ENCODE results near the gene CDC34.

Gene CDC34

GRCh38 chr19:538641-539428, 7.3 kb downstream of the CDC34 start:
- H4K20me1 ChIP-seq (ENCODE audit: low read depth, low read length), result no peaks in the 10 kb centered on the region
- no peak overlapping the region for H2AFZ ChIP-seq (ENCODE audit: low read depth, low read length, severe bottlenecking)
- no peak overlapping the region for H3K9ac ChIP-seq (ENCODE audit: low read length)
- H3F3A ChIP-seq (ENCODE audit: insufficient read depth), result no peaks in the 10 kb centered on the region
- no peaks in the 10 kb centered on the region for H3K9me3 ChIP-seq (ENCODE audit: insufficient read depth, low read length)
- no peak overlapping the region for H3K27ac ChIP-seq (ENCODE audit: low read depth, low read length)
- no peaks in the 10 kb centered on the region for H3K36me3 ChIP-seq (ENCODE audit: low read length)
- H3K4me2 ChIP-seq (ENCODE audit: low read depth, low read length, poor library complexity, severe bottlenecking), result no peak overlapping the region
- no peaks in the 10 kb centered on the region for H3K9me2 ChIP-seq (replicated peaks; ENCODE audit: insufficient read depth, low read length)
- TF ChIP-seq EZH2phosphoT487 (conservative IDR thresholded peaks at IDR 0.05; ENCODE audit: low read length), result no peak
- TF ChIP-seq, protein P1, sequence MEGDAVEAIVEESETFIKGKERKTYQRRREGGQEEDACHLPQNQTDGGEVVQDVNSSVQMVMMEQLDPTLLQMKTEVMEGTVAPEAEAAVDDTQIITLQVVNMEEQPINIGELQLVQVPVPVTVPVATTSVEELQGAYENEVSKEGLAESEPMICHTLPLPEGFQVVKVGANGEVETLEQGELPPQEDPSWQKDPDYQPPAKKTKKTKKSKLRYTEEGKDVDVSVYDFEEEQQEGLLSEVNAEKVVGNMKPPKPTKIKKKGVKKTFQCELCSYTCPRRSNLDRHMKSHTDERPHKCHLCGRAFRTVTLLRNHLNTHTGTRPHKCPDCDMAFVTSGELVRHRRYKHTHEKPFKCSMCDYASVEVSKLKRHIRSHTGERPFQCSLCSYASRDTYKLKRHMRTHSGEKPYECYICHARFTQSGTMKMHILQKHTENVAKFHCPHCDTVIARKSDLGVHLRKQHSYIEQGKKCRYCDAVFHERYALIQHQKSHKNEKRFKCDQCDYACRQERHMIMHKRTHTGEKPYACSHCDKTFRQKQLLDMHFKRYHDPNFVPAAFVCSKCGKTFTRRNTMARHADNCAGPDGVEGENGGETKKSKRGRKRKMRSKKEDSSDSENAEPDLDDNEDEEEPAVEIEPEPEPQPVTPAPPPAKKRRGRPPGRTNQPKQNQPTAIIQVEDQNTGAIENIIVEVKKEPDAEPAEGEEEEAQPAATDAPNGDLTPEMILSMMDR (IDR thresholded peaks at IDR 0.05; ENCODE audit: insufficient read depth, low read length, poor library complexity, severe bottlenecking), result no peak
- peaks cover 4% of the 10 kb centered on the region; the same call in 1 of the 2 replicates for H3K79me2 ChIP-seq (ENCODE audit: insufficient read depth, low read length)
- H3K27me3 ChIP-seq (ENCODE audit: low read length), result no peaks in the 10 kb centered on the region
- H3K4me3 ChIP-seq (ENCODE audit: insufficient read depth, low read length, poor library complexity, severe bottlenecking), result no peak overlapping the region

DNA sequence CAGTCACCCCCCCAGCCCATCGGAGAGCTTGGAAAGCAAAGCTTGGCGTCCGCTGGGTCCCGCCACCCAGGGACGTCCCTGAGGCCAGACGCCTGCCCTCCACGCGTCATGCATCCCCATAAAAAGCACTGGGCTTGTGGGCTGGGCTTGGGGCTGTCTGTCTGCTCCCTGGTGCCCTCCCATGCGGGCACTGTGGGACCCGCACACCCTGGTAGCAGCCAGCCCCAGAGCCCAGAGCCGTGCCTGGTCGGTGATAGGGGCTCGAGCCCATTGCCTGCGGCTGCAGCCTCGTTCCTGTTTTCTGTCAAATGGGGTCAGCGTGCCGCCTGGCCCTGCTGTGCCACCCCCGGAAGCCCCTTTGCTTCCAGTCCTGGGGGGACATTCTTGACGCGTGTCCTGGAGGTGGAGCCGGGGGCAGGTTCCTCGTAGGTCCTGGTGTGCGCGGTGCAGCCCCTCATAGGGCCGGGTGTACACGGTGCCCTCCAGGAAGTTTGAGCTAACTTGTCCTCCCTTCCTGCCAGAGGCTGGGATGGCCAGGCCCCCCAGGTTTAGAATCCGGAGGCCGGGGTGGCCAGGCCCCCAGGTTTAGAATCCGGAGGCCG, 8.0 kb downstream of the CDC34 start:
- Histone ChIP-seq H3K27me3 (ENCODE audit: low read length) (no peaks in the 10 kb centered on the region), H3K4me3 (ENCODE audit: insufficient read depth, low read length, poor library complexity, severe bottlenecking) (no peak overlapping the region), H3K36me3 (ENCODE audit: low read length) (no peaks in the 10 kb centered on the region), H3K4me2 (ENCODE audit: low read depth, low read length, poor library complexity, severe bottlenecking) (no peak overlapping the region), H3K9me3 (ENCODE audit: insufficient read depth, low read length) (no peaks in the 10 kb centered on the region), H4K20me1 (ENCODE audit: low read depth, low read length) (no peaks in the 10 kb centered on the region), H3K9ac (ENCODE audit: low read length) (no peak overlapping the region), H3F3A (ENCODE audit: insufficient read depth) (no peaks in the 10 kb centered on the region), H3K9me2 (replicated peaks; ENCODE audit: insufficient read depth, low read length) (no peaks in the 10 kb centered on the region), H3K27ac (ENCODE audit: low read depth, low read length) (no peak overlapping the region), H3K79me2 (ENCODE audit: insufficient read depth, low read length) (no peaks in the 10 kb centered on the region; the same call in 1 of the 2 replicates), H2AFZ (ENCODE audit: low read depth, low read length, severe bottlenecking) (no peak overlapping the region)
- TF ChIP-seq, protein P1 (IDR thresholded peaks at IDR 0.05; ENCODE audit: insufficient read depth, low read length, poor library complexity, severe bottlenecking), result no peak

DNA sequence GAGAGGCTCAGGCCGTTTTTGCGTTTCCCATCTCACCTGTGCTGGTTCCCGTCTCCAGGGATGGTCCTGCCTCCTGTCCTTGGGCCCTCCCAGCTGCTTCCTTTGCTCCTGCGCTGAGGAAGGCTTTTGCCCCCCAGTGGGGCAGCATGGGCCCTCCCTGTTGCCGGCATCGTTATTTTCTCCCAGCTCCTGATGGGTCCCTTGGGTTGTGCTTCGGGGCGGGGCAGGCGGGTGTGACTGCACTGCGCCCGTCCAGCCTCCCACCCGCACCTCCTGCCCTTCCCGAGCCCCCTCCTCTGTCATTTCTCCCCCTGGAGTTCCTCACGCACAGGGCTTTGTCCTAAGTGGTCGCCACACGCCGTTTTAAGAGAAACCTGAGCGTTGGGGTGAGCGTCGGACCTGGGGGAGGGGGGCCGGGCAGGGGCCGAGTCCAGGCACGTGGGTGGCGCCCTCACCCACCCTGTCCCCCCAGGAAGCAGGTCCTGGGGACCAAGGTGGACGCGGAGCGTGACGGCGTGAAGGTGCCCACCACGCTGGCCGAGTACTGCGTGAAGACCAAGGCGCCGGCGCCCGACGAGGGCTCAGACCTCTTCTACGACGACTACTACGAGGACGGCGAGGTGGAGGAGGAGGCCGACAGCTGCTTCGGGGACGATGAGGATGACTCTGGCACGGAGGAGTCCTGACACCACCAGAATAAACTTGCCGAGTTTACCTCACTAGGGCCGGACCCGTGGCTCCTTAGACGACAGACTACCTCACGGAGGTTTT, 9.5 kb downstream of the CDC34 start:
- no peak overlapping the region for H2AFZ ChIP-seq (ENCODE audit: low read depth, low read length, severe bottlenecking)
- H3K4me2 ChIP-seq (ENCODE audit: low read depth, low read length, poor library complexity, severe bottlenecking), result no peak overlapping the region
- TF ChIP-seq EZH2phosphoT487 (conservative IDR thresholded peaks at IDR 0.05; ENCODE audit: low read length), result no peak
- TF ChIP-seq, protein P1 (IDR thresholded peaks at IDR 0.05; ENCODE audit: insufficient read depth, low read length, poor library complexity, severe bottlenecking), result no peak
- H3K36me3 ChIP-seq (ENCODE audit: low read length), result no peaks in the 10 kb centered on the region
- no peaks in the 10 kb centered on the region for H3K79me2 ChIP-seq (ENCODE audit: insufficient read depth, low read length)
- no peak overlapping the region for H3K27ac ChIP-seq (ENCODE audit: low read depth, low read length)
- H3K9me2 ChIP-seq (replicated peaks; ENCODE audit: insufficient read depth, low read length), result no peaks in the 10 kb centered on the region
- H4K20me1 ChIP-seq (ENCODE audit: low read depth, low read length), result no peaks in the 10 kb centered on the region
- no peaks in the 10 kb centered on the region for H3K9me3 ChIP-seq (ENCODE audit: insufficient read depth, low read length)
- no peak overlapping the region for H3K9ac ChIP-seq (ENCODE audit: low read length)
- H3F3A ChIP-seq (ENCODE audit: insufficient read depth), result no peaks in the 10 kb centered on the region
- no peaks in the 10 kb centered on the region for H3K27me3 ChIP-seq (ENCODE audit: low read length)
- no peak overlapping the region for H3K4me3 ChIP-seq (ENCODE audit: insufficient read depth, low read length, poor library complexity, severe bottlenecking)
